Measurements from ENCODE around the gene SCNN1G.
A peak's percentile ranks its signal among the peaks of the same experiment; 100 is the strongest.

SCNN1G gene

GRCh38 chr16:23182679-23183542 is at the start of gene SCNN1G:
Gene SCNN1G, plus strand, starts transcription at chr16:23182745. Its CDS starts 3,527 bp downstream, at chr16:23186272.
- ChIA-PET POLR2A (no interaction called here), CTCF (interaction anchor here (0.9 to 11.9 kb wide), 10 partner anchors 8 to 375 kb away, joined by 3 to 245 read pairs (median 3); partner anchors contain the start of genes EARS2, UBFD1 and USP31)
- TF ChIP-seq, protein P1, sequence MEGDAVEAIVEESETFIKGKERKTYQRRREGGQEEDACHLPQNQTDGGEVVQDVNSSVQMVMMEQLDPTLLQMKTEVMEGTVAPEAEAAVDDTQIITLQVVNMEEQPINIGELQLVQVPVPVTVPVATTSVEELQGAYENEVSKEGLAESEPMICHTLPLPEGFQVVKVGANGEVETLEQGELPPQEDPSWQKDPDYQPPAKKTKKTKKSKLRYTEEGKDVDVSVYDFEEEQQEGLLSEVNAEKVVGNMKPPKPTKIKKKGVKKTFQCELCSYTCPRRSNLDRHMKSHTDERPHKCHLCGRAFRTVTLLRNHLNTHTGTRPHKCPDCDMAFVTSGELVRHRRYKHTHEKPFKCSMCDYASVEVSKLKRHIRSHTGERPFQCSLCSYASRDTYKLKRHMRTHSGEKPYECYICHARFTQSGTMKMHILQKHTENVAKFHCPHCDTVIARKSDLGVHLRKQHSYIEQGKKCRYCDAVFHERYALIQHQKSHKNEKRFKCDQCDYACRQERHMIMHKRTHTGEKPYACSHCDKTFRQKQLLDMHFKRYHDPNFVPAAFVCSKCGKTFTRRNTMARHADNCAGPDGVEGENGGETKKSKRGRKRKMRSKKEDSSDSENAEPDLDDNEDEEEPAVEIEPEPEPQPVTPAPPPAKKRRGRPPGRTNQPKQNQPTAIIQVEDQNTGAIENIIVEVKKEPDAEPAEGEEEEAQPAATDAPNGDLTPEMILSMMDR (IDR thresholded peaks at IDR 0.05; ENCODE audit: insufficient read depth, low read length, missing control alignments): no peak
- peak within 1 kb of the TSS; percentile 18 for H3K4me3 ChIP-seq (ENCODE audit: low read depth, low read length)
- no peak for DNase-seq (ENCODE audit: low read depth, low spot score)

DNA sequence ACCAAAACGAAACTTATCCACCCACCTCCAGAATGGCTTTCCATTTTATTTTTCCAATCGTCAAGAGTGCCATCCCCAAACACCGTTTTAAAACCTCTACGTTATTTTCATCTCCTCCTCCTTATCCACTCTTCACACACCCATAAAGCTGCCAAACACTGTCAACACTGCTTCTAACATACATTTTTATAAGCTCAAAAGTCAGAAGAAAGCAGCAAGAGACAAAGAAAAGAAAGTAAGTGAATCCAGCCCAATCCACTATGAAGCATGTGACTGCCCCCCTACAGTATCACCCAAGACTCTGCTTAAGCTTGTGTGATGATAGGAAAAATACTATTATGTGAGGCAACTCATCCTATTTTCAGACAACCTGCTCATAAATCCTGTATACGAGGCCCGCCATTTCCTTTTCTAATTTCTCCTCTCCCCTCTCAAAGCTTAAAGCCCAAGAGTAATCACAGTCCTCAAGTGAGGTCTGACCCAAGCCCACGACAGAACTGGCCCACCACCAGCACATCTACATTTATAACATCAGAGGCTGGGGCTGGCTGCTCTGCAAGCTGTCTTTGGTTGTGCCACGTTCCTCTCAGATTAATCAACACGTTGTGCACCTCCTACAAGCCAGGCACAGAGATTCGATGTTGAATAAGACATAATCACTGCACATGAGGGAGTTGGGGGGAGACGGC is 49.6 kb upstream of the SCNN1G start:
- TF ChIP-seq, protein P1 (IDR thresholded peaks at IDR 0.05; ENCODE audit: insufficient read depth, low read length, missing control alignments): no peak
- POLR2A ChIA-PET: no interaction called here
- H3K4me3 ChIP-seq (ENCODE audit: low read depth, low read length): peak overlapping the region; percentile 43
- no peak for DNase-seq (ENCODE audit: low read depth, low spot score)
- CTCF ChIA-PET: interaction anchor here (1.6 to 4.2 kb wide), 2 partner anchors 9 to 302 kb away, joined by 4 to 28 read pairs; no protein-coding TSS in a partner anchor

DNA sequence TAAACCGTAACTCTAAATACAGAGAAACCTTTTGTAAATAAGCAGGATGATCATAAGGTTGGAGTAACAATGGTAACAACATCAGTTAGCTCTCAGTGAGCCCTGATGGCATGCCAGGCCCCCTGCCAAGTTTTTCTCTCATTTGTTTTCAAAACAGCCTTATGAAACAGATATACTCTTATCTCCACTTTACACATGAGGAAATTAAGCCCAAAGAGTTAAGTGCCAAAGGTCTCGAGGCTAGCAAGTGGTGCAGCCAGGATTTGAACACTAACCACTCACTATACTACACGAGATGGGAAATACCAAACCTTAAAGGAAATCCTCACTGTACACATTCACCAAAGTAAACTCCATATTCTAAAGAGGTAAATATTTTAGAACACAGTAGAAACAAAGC is 48.3 kb upstream of the SCNN1G start:
- ChIA-PET POLR2A (no interaction called here), CTCF (interaction anchor here (1.0 to 4.2 kb wide), 2 partner anchors 46 to 301 kb away, joined by 3 to 28 read pairs; no protein-coding TSS in a partner anchor)
- no peak for DNase-seq (ENCODE audit: low read depth, low spot score)
- TF ChIP-seq, protein P1 (IDR thresholded peaks at IDR 0.05; ENCODE audit: insufficient read depth, low read length, missing control alignments): no peak
- H3K4me3 ChIP-seq (ENCODE audit: low read depth, low read length): no peak overlapping the region

DNA sequence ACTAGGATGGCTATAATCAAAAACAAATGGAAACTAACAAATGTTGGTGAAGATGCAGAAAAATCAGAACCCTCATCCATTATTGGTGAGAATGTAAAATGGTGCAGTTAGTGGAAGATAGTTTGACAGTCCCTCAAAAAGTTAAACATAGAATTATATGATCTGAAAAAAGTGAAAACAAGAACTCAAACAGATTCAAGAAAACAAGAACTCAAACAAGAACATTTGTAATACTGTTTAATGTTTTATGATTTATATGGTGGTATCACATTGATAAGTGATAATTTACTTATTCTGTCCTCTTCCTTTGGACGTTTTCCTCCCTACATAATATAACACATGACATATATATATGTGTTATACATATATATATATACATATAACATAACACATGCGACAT is 45.3 kb upstream of the SCNN1G start:
- ChIA-PET POLR2A (no interaction called here), CTCF (no interaction called here)
- DNase-seq (ENCODE audit: low read depth, low spot score): no peak
- no peak overlapping the region for H3K4me3 ChIP-seq (ENCODE audit: low read depth, low read length)
- TF ChIP-seq, protein P1 (IDR thresholded peaks at IDR 0.05; ENCODE audit: insufficient read depth, low read length, missing control alignments): no peak

DNA sequence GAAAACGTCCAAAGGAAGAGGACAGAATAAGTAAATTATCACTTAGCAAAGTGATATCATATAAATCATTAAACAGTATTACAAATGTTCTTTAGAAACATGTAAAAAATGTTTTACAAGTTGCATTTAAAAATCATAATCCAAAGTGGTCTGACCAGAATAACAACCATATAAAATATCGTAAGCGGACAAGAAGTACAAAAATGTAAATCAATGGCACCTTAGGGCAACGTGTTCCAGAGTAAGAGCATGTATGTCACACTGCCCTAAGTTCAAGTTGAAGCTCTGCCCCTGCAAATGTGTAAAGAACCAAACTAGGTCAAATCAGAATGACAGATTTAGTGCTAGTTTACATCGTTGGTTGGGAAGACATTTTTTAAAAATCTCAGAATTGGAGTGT is 44.7 kb upstream of the SCNN1G start:
- no peak for DNase-seq (ENCODE audit: low read depth, low spot score)
- CTCF ChIA-PET: no interaction called here
- H3K4me3 ChIP-seq (ENCODE audit: low read depth, low read length): no peak overlapping the region
- TF ChIP-seq, protein P1 (IDR thresholded peaks at IDR 0.05; ENCODE audit: insufficient read depth, low read length, missing control alignments): no peak
- POLR2A ChIA-PET: no interaction called here

GRCh38 chr16:23140107-23140506 is 42.4 kb upstream of the SCNN1G start:
- ChIA-PET CTCF (interaction anchor here (1.4 kb wide), 1 partner anchor 294 kb away, joined by 3 read pairs; no protein-coding TSS in a partner anchor), POLR2A (no interaction called here)
- TF ChIP-seq, protein P1 (IDR thresholded peaks at IDR 0.05; ENCODE audit: insufficient read depth, low read length, missing control alignments): no peak
- no peak overlapping the region for H3K4me3 ChIP-seq (ENCODE audit: low read depth, low read length)
- no peak for DNase-seq (ENCODE audit: low read depth, low spot score)

Measured in AG04449 (cell line).